GM18867 (cell line): ENCODE results near the gene IL1RAPL1.

ENCODE experiments used
- ATAC-seq: cut with Tn5 transposase; IDR thresholded peaks from one replicate; pipeline ENCODE4 v1.9.1; 2021; ENCODE audit warnings: mild to moderate bottlenecking, moderate library complexity; ENCODE audit not compliant: unreplicated experiment

IL1RAPL1 gene

GRCh38 chrX:29617276-29617675, 1030.0 kb downstream of the IL1RAPL1 start:
- no peak for ATAC-seq

GRCh38 chrX:29617725-29618124, 1030.5 kb downstream of the IL1RAPL1 start:
- ATAC-seq: no peak

DNA sequence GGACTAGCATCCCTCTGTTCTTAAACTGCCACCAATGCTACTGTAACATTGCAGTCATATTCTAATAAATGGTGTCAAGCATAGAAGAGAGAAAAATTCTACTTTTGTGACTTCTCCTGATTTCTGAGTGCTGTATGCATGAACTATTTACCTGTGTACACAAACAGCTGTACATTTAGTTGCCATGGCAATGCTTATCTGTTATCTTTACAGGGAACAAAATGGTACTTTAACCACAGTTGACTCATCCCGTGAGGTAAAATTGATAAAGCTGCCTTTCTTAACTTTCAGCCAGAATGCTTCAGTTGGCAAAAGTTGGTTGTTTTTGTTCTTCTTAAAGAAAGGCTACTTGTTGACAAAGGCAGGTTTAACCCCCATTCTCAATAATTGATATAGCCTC, 1040.6 kb downstream of the IL1RAPL1 start:
- no peak for ATAC-seq

DNA sequence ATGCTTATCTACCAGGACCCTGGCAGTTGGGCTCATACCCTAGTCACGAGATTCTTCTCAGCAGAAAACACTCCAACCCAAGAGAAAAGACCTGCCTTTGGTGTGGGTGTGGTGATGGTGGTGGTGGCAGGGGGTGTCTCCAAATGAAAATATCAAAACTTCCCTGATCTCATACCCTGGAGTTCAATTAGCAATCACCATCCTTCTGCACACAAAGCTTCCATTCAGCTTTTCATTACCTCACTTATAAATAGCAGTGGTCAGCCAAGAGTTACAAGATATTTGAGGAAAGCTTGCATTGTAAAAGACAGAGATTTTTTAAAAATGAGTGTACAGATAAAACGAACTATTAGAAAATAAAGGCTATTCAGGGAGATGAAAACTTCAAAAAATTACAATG, 1047.3 kb downstream of the IL1RAPL1 start:
- no peak for ATAC-seq

DNA sequence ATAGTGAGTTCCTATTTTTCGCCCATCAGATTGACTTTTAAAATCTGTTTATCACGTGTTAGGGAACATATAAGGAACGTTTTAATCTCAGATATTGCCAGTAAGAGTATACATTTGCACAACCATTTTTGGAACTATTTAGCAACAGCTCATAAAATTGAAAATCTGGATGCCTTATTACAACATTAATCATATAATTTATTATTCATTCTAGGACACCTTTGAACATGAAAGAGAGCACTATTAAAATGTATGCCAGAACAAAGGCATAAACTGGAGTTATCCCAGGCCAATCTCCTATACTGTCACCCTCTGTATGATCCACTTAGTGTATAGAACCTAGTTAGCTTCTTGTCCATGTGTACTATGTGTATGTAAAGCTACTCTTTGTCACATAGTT, 1049.1 kb downstream of the IL1RAPL1 start:
- no peak for ATAC-seq

DNA sequence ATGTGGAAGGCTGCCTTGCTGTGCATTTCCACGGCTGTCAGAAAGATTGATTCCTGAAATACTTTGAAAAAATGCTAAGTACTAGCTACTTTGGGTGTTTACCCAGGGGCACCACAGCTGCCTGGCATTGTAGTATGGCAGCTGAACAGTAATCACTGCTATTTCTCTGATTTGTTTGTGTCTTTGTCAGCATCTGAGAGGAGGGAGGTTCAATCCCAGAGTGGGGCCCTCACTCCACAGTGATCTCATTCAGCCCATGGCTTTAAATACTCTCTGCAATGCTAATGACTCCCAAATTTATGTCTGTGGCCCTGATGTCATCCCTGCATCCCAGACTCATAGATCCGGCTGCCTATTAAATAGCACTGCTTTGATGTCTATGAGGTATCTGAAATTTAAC, 1052.9 kb downstream of the IL1RAPL1 start:
- ATAC-seq: no peak

GRCh38 chrX:29641461-29641860, 1054.2 kb downstream of the IL1RAPL1 start:
- no peak for ATAC-seq

DNA sequence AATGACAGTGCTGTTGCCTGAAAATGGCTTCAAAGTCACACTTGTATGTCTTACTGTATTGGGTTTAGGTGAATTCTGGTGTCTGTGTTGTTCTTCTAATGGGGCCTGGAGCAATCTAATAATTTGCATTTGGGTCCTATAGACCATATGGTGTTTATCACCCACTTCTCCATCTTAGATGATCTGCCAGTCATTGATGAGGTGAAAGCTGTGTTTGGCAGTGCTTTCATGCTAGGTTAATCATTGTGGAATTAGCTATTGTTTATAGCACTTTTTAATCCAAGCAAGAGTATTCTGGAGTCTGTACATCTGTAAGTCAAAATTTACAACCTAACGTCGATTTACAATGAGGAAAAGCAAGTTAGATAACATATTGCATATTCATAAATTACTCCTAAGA, 1055.9 kb downstream of the IL1RAPL1 start:
- no peak for ATAC-seq

GRCh38 chrX:29648161-29648560, 1060.9 kb downstream of the IL1RAPL1 start:
- no peak for ATAC-seq

GRCh38 chrX:29652484-29652883, 1065.2 kb downstream of the IL1RAPL1 start:
- ATAC-seq: peak; percentile 61

DNA sequence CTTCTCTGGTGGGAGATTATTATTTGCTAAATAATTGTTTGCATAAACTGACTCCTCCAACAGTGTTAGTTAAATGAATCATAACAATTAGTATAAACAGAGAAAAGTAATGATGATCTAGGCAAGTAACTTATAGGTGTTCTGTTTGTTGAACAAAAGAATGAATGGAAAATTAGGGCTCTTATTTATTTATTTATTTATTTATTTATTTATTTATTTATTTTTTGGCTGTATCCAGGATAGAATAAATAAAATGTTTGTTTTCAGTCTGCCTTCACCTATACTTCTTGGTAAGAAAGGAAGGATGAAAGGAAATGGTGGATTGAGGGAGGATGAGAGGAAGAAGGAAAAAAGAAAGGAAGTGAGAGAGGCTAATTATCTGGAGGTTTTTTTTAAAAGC, 1066.5 kb downstream of the IL1RAPL1 start:
- no peak for ATAC-seq

- no peak for ATAC-seq
These were observed 1072.7 kb downstream of the IL1RAPL1 start for GRCh38 chrX:29659911-29660310.

DNA sequence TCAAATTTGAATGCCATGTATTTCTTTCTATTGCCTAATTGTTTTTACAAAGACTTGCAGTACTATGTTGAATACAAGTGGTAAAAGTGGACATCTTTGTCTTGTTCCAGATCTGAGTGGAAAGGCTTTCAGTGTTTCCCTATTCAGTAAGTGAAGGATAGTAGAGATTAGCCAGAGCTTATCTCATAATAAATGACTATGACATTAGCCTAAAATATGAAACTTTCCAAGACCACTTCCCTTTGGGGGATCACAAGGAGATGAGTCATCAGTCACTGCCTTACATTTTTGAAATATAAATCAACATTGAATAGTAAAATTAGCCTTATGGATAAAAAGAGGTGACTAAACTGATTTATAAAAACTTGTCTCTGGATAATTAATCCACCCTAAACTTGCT, 1074.0 kb downstream of the IL1RAPL1 start:
- ATAC-seq: no peak

DNA sequence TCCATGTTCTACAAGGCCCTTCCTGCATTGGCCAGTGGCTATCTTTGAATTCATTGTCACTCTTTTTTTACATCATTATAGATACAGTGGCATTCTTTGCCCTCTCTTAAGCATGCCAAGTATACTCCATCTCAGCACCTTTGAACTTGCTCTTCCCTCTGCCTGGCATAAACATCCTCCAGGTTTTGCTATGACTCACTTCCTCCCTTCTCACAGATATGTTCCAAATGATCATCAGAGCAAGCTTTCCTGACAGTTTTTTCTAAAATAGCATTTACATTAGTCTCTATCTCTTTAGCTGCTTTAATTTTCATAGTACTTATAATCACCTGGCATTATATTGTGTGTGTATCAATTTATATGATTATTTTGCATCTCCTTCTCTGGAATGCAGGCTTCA, 1074.9 kb downstream of the IL1RAPL1 start:
- no peak for ATAC-seq

GRCh38 chrX:29662759-29663503, 1075.7 kb downstream of the IL1RAPL1 start:
- peak; percentile 56 for ATAC-seq

DNA sequence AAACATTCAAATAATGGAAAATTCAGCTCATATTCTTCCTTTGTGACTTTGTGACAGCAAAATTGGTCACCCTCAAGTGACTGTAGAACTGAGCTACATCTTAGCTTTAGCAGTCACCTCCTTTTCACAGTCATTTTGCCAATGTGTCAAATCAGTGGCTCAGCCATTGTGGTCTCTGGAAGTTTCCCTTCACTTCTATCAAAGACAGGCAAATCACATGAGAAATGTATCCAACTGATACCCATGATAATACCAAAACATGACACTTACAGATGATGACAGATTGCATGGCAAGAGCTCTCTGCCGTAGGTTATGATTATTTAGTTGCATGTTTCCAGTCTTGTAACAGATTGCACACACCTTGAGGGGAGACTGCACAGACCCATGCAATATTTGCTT, 1078.3 kb downstream of the IL1RAPL1 start:
- no peak for ATAC-seq

DNA sequence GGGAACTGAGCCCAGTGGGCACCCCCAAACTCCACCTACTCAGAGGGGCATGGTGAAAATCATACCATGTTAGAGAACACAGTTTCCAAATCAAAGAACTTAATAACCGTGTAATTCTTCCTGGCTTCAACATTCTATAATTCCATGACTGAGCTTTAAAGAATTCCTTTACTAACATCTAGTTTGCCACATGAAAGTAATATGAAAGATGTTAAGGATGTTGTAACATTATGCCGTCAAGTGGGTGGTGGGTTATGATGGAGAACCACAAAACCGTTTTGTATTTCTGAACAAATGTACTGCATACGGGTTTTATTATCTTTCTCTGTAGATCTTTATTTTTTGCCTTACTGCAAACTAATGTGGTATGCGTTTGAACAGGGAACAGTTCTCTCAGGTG, 1079.1 kb downstream of the IL1RAPL1 start:
- no peak for ATAC-seq

GRCh38 chrX:29671421-29671820, 1084.2 kb downstream of the IL1RAPL1 start:
- no peak for ATAC-seq

DNA sequence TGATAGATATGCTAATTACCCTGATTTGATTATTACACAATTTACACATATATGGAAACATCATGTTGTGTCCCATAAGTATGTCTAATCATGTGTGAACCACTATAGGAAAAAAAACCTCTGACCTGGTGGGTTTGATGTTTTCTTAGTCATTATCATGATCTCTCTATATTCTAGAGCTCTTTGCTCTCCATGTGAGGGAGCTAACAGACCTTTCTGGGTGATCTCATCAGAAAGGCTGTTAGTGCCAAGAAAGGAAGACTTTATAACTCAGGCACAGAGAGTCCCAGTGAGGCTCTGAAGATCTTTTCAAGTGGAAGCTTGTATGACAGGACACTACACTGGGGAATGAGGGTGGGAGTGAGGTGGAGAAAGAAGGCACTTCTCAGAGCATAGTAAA, 1100.4 kb downstream of the IL1RAPL1 start:
- ATAC-seq: no peak

- no peak for ATAC-seq
These were observed 1102.8 kb downstream of the IL1RAPL1 start for GRCh38 chrX:29690061-29690460.

GRCh38 chrX:29691044-29691443, 1103.8 kb downstream of the IL1RAPL1 start:
- ATAC-seq: no peak

DNA sequence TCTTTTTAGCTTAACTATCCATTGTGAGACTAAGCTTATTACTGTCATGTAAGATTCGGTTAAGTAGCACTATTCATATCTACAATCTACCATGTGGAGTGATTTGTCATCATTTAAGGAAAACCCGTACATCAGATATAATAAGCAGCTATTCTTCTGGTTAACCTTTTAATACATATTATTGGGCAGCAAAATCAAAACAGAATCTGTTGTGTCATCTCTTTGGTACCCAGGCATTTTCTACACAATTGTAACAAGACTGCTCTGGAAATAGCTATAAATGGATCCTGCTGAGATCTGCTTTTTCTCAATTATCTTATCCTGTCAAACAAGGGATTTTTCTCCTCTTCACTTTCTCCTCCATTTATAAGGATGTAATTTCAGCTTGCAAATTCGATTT, 1106.7 kb downstream of the IL1RAPL1 start:
- ATAC-seq: no peak

DNA sequence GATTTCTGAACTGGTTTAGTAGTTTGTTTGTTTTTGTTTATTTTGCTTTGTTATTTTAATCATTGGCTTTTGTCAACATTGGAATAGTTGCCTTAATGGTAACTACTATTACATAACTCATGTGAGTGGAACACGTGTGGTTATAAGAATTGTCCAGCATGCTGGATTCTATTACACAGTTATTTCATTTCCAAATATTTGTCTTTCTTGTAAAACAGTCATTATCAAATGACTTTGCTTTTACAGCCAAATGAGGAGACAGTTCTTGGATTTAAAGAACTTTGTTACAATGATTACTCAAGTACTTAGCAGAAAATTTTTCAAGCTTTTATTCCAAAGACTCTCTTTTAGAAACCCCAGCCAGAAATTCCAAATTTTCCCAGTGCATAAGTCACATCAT, 1112.0 kb downstream of the IL1RAPL1 start:
- no peak for ATAC-seq
